ENCODE results near the gene CAPN7. TPM values are rescaled to one million over a fixed set of nuclear protein-coding genes. Genes with fewer than 3 reads are reported as not detected.

CAPN7 gene
- total RNA-seq, 1 experiment from 2014 or later: 25.2 TPM

- no peak overlapping the region; a peak in 2 of 7 replicates for H3K27ac Mint-ChIP-seq
- no peak overlapping the region for H3K27ac ChIP-seq (ENCODE audit: insufficient read length, low read depth, low read length)
Measured at GRCh38 chr3:15265655-15266509, 59.8 kb downstream of the CAPN7 start.

More at GRCh38 chr3:15265655-15266509, 59.8 kb downstream of the CAPN7 start:
- TF ChIP-seq CTCF (conservative IDR thresholded peaks at IDR 0.05): no peak
- H3K9ac ChIP-seq (ENCODE audit: extremely low read depth, insufficient read length, low read length): no peak overlapping the region
- H3K27me3 ChIP-seq (ENCODE audit: insufficient read depth, low read length): no peaks in the 10 kb centered on the region
- no peak for DNase-seq
- H3K9me3 ChIP-seq (ENCODE audit: control insufficient read depth, low read depth, low read length): no peaks in the 10 kb centered on the region
- no peak overlapping the region; the same call in 1 of the 2 replicates for H3K14ac ChIP-seq (ENCODE audit: insufficient read depth, low read length)
- H2BK120ac ChIP-seq (ENCODE audit: low read depth, low read length, poor library complexity, severe bottlenecking): no peak overlapping the region
- no peak overlapping the region for H2BK5ac ChIP-seq (ENCODE audit: insufficient read length, low read length)
- no peaks in the 10 kb centered on the region for H3K79me2 ChIP-seq (ENCODE audit: insufficient read depth, low read length)
- no peak overlapping the region for H2BK20ac ChIP-seq (ENCODE audit: low read depth, low read length, poor library complexity, severe bottlenecking)
- Mint-ChIP-seq H3K36me3 (ENCODE audit: insufficient read depth in 1 of 3, low read depth in 3 of 3) (no peaks in the 10 kb centered on the region; a peak in 1 of 7 replicates), H3K9me3 (no peaks in the 10 kb centered on the region), H3K4me1 (peaks cover 0 to 7% of the 10 kb centered on the region in 2 experiments; a peak in 2 of 4 replicates), H3K4me3 (no peak overlapping the region), H3K27me3 (ENCODE audit: low read depth) (no peaks in the 10 kb centered on the region)
- no peak overlapping the region for H3T11ph ChIP-seq (ENCODE audit: low read length)
- H3K4me1 ChIP-seq (ENCODE audit: insufficient read depth, low read length): no peaks in the 10 kb centered on the region
- H3K56ac ChIP-seq (ENCODE audit: insufficient read length, low read depth, low read length): no peak overlapping the region
- no peak overlapping the region for H4K91ac ChIP-seq (ENCODE audit: insufficient read length, low read depth, low read length)
- H2AFZ ChIP-seq (ENCODE audit: low read length): no peak overlapping the region
- H2BK12ac ChIP-seq (ENCODE audit: insufficient read length, low read depth, low read length): no peak overlapping the region
- H3K23me2 ChIP-seq (ENCODE audit: insufficient read length, low read depth, low read length, poor library complexity, severe bottlenecking): no peaks in the 10 kb centered on the region
- no peak overlapping the region for H3K4me2 ChIP-seq (ENCODE audit: insufficient read depth, insufficient read length, low read length)
- H2AK5ac ChIP-seq (ENCODE audit: insufficient read length, low read length): no peak overlapping the region
- no peak overlapping the region for H3K23ac ChIP-seq (ENCODE audit: insufficient read length, low read depth, low read length)
- H4K5ac ChIP-seq (ENCODE audit: insufficient read length, low read depth, low read length): no peak overlapping the region
- WGBS (ENCODE audit: extremely low coverage, insufficient read length, low lambda C conversion rate): no CpG with 5 or more reads among the region's 19 CpGs
- H3K79me1 ChIP-seq (ENCODE audit: insufficient read depth, low read depth, low read length, poor library complexity, severe bottlenecking): no peaks in the 10 kb centered on the region
- H4K8ac ChIP-seq (replicated peaks; ENCODE audit: insufficient read length, low read depth, low read length): no peak overlapping the region
- no peak overlapping the region for H3K4ac ChIP-seq (ENCODE audit: low read depth, low read length)
- H3K18ac ChIP-seq (ENCODE audit: insufficient read length, low read depth, low read length): no peak overlapping the region
- H2BK15ac ChIP-seq (ENCODE audit: low read depth, low read length): no peak overlapping the region
- H4K20me1 ChIP-seq (ENCODE audit: control insufficient read depth, insufficient read depth, insufficient read length): no peaks in the 10 kb centered on the region
